ENCODE measurements around the gene MYLK. TPM values are rescaled to one million over a fixed set of nuclear protein-coding genes. Genes with fewer than 3 reads are reported as not detected.

MYLK gene
- total and polyA plus RNA-seq, 3 experiments from 2014 or later: 0.09 to 0.10 TPM; not detected in 1

- Histone ChIP-seq H3K27ac (ENCODE audit: low read depth, low read length) (no peak overlapping the region), H3K4me3 (ENCODE audit: low read length) (no peak overlapping the region), H3K36me3 (ENCODE audit: insufficient read depth, low read length) (no peaks in the 10 kb centered on the region), H3K27me3 (ENCODE audit: insufficient read depth, low read length, poor library complexity, severe bottlenecking) (no peaks in the 10 kb centered on the region), H3K4me1 (ENCODE audit: insufficient read depth, low read length) (no peaks in the 10 kb centered on the region), H3K9me3 (ENCODE audit: low read length) (no peaks in the 10 kb centered on the region)
- no peak for DNase-seq
- peaks cover 11 to 25% of the 10 kb centered on the region in 2 donors for H3K27me3 Mint-ChIP-seq
- ChIA-PET POLR2A (no interaction called here), CTCF (no interaction called here)
- no peaks in the 10 kb centered on the region for H3K4me1 Mint-ChIP-seq
- no peaks in the 10 kb centered on the region for H3K36me3 Mint-ChIP-seq
- H3K27ac Mint-ChIP-seq: no peak overlapping the region
- no peak overlapping the region for H3K4me3 Mint-ChIP-seq
- H3K9me3 Mint-ChIP-seq: peaks cover 0 to 3% (median 0%) of the 10 kb centered on the region in 5 donors
Observed at GRCh38 chr3:123834631-123835030, 49.5 kb downstream of the MYLK start.

DNA sequence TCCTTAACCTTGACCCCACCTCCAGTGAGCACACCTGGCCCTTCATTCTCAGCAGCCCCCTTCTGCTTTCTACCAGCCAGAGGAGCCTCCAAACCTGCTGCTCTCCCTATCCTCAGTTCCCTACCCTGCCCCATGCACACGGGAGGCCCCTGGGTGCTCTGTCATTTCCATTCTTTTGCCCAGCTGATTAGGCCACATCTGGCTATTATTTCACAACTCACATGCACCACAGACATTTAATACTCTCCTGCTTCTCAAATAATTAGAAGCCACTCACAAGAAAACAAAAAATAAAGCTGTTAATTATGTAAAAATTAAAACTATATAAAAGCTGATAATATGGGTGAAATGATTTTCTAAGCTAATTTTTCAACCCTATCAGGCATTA lies 50.7 kb downstream of the MYLK start:
- H3K9me3 ChIP-seq (ENCODE audit: low read length): no peaks in the 10 kb centered on the region
- H3K36me3 ChIP-seq (ENCODE audit: insufficient read depth, low read length): no peaks in the 10 kb centered on the region
- no peak overlapping the region for H3K4me3 ChIP-seq (ENCODE audit: low read length)
- H3K4me1 Mint-ChIP-seq: no peaks in the 10 kb centered on the region
- H3K9me3 Mint-ChIP-seq: peaks cover under 1 to 9% (median 5%) of the 10 kb centered on the region in 5 donors
- no peaks in the 10 kb centered on the region for H3K36me3 Mint-ChIP-seq
- ChIA-PET CTCF (no interaction called here), POLR2A (no interaction called here)
- no peak overlapping the region for H3K4me3 Mint-ChIP-seq
- peaks cover 14 to 25% of the 10 kb centered on the region in 2 donors for H3K27me3 Mint-ChIP-seq
- no peaks in the 10 kb centered on the region for H3K4me1 ChIP-seq (ENCODE audit: insufficient read depth, low read length)
- H3K27ac Mint-ChIP-seq: no peak overlapping the region
- no peak for DNase-seq
- H3K27me3 ChIP-seq (ENCODE audit: insufficient read depth, low read length, poor library complexity, severe bottlenecking): no peaks in the 10 kb centered on the region
- no peak overlapping the region for H3K27ac ChIP-seq (ENCODE audit: low read depth, low read length)

DNA sequence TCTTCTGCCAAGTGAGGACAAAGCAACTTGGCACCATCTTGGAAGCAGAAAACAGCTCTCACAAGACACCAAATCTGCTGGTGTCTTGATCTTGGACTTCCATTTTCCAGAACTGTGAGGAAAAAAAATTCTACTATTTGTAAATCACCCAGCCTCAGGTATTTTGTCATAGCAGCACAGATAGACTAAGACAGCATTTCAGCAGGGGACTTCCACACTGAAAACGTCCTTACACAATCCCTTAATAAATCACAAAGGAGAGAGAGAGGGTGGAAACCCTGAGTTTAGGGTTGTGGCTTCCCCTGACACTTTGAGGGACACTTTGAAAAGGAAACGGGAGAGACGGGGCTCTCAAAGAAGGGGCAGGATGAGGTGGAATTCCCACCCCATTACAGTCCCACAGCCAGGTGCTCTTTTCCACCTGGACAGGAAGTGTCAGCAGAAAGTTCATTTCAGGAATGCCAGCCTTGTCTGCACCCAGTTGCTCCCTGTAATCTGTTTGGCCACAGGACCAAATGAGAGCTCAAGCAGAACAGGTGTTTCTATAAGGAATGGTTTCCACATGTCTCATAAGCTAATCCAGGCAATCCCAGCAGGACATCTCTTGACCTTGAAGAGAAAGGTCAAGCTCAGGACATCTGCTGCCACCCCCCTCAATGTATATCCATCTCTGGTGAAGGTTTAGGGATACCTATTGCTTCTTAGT lies 51.3 kb downstream of the MYLK start:
- Histone ChIP-seq H3K27me3 (ENCODE audit: insufficient read depth, low read length, poor library complexity, severe bottlenecking) (no peaks in the 10 kb centered on the region), H3K36me3 (ENCODE audit: insufficient read depth, low read length) (no peaks in the 10 kb centered on the region), H3K27ac (ENCODE audit: low read depth, low read length) (no peak overlapping the region), H3K4me1 (ENCODE audit: insufficient read depth, low read length) (no peaks in the 10 kb centered on the region), H3K4me3 (ENCODE audit: low read length) (no peak overlapping the region), H3K9me3 (ENCODE audit: low read length) (no peaks in the 10 kb centered on the region)
- ChIA-PET CTCF (no interaction called here), POLR2A (no interaction called here)
- DNase-seq: no peak
- H3K9me3 Mint-ChIP-seq: peaks cover 6 to 14% (median 11%) of the 10 kb centered on the region in 5 donors
- H3K36me3 Mint-ChIP-seq: no peaks in the 10 kb centered on the region
- H3K4me3 Mint-ChIP-seq: no peak overlapping the region
- H3K27ac Mint-ChIP-seq: no peak overlapping the region
- peaks cover 14 to 25% of the 10 kb centered on the region in 2 donors for H3K27me3 Mint-ChIP-seq
- H3K4me1 Mint-ChIP-seq: no peaks in the 10 kb centered on the region

DNA sequence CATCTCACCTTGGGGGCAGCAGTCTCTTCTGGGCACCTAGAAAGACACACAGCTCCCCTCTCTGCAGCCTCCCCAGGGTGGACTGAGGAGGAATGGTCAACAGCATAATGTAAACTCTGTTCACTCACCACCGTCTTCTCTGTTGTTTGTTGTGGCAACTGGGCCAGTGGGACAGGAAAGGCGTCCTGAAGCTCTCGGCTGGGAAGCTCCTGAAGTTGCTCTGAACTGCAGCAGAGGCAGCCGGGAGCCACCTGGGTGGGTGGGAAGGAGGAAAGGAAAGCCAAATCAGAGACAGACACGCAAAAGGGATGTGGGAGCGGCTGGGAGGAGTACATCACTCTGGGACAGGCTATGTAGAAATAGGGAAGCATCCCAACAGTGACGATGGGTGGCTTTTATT lies 52.7 kb downstream of the MYLK start:
- H3K27ac Mint-ChIP-seq: no peak overlapping the region
- peaks cover 0 to 8% (median 0%) of the 10 kb centered on the region in 3 donors for H3K36me3 Mint-ChIP-seq
- no peaks in the 10 kb centered on the region for H3K36me3 ChIP-seq (ENCODE audit: insufficient read depth, low read length)
- peaks cover 12 to 20% of the 10 kb centered on the region in 2 donors for H3K27me3 Mint-ChIP-seq
- peaks cover 13 to 25% (median 25%) of the 10 kb centered on the region in 5 donors for H3K9me3 Mint-ChIP-seq
- H3K4me1 ChIP-seq (ENCODE audit: insufficient read depth, low read length): no peaks in the 10 kb centered on the region
- no peaks in the 10 kb centered on the region for H3K4me1 Mint-ChIP-seq
- no peak overlapping the region for H3K4me3 Mint-ChIP-seq
- DNase-seq: no peak
- POLR2A ChIA-PET: no interaction called here
- no peaks in the 10 kb centered on the region for H3K27me3 ChIP-seq (ENCODE audit: insufficient read depth, low read length, poor library complexity, severe bottlenecking)
- H3K4me3 ChIP-seq (ENCODE audit: low read length): no peak overlapping the region
- no peak overlapping the region for H3K27ac ChIP-seq (ENCODE audit: low read depth, low read length)
- H3K9me3 ChIP-seq (ENCODE audit: low read length): no peaks in the 10 kb centered on the region
- CTCF ChIA-PET: no interaction called here

GRCh38 chr3:123821920-123822319 lies 62.2 kb downstream of the MYLK start:
- Mint-ChIP-seq H3K36me3 (peaks cover 0 to 4% (median 0%) of the 10 kb centered on the region in 3 donors), H3K27me3 (peaks cover 16 to 17% of the 10 kb centered on the region in 2 donors), H3K4me1 (no peaks in the 10 kb centered on the region), H3K9me3 (peaks cover 2 to 14% (median 7%) of the 10 kb centered on the region in 5 donors), H3K27ac (no peak overlapping the region), H3K4me3 (no peak overlapping the region)
- Histone ChIP-seq H3K9me3 (ENCODE audit: low read length) (no peaks in the 10 kb centered on the region), H3K4me1 (ENCODE audit: insufficient read depth, low read length) (no peaks in the 10 kb centered on the region), H3K27ac (ENCODE audit: low read depth, low read length) (no peak overlapping the region), H3K4me3 (ENCODE audit: low read length) (no peak overlapping the region), H3K36me3 (ENCODE audit: insufficient read depth, low read length) (no peaks in the 10 kb centered on the region), H3K27me3 (ENCODE audit: insufficient read depth, low read length, poor library complexity, severe bottlenecking) (no peaks in the 10 kb centered on the region)
- ChIA-PET POLR2A (no interaction called here), CTCF (no interaction called here)
- no peak for DNase-seq

GRCh38 chr3:123819949-123820348 lies 64.2 kb downstream of the MYLK start:
- Mint-ChIP-seq H3K4me1 (no peaks in the 10 kb centered on the region), H3K9me3 (peaks cover 0 to 4% (median 0%) of the 10 kb centered on the region in 5 donors), H3K4me3 (no peak overlapping the region), H3K36me3 (no peaks in the 10 kb centered on the region), H3K27ac (no peak overlapping the region), H3K27me3 (peaks cover 10 to 17% of the 10 kb centered on the region in 2 donors)
- Histone ChIP-seq H3K36me3 (ENCODE audit: insufficient read depth, low read length) (no peaks in the 10 kb centered on the region), H3K27me3 (ENCODE audit: insufficient read depth, low read length, poor library complexity, severe bottlenecking) (no peaks in the 10 kb centered on the region), H3K4me3 (ENCODE audit: low read length) (no peak overlapping the region), H3K9me3 (ENCODE audit: low read length) (no peaks in the 10 kb centered on the region), H3K27ac (ENCODE audit: low read depth, low read length) (no peak overlapping the region), H3K4me1 (ENCODE audit: insufficient read depth, low read length) (no peaks in the 10 kb centered on the region)
- DNase-seq: no peak
- POLR2A ChIA-PET: no interaction called here
- CTCF ChIA-PET: no interaction called here

DNA sequence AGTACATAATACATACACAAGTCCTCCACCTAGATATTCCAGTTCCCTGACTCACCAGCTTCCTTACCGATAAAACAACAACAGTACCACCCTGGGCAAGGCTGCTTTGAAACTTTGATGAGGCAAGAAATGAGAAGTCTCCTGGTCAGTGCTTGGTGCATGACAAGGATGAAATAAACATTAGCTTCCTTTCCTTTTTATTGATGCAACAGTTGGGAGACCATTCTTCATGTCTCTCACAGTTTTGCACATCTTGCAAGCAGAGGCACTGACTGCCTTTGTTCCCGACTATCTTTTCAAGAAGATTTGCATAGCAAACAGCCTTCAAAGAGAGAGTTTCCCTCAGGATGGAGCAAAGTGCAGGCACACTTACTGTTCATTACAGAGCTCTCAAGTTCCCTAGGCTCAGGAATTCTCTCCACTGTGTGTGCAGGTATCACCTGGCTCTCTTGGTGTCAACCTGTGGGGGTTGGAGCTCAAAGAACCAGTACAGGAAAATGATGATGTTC lies 65.2 kb downstream of the MYLK start:
- Histone ChIP-seq H3K36me3 (ENCODE audit: insufficient read depth, low read length) (no peaks in the 10 kb centered on the region), H3K4me3 (ENCODE audit: low read length) (no peak overlapping the region), H3K4me1 (ENCODE audit: insufficient read depth, low read length) (no peaks in the 10 kb centered on the region), H3K27ac (ENCODE audit: low read depth, low read length) (no peak overlapping the region), H3K9me3 (ENCODE audit: low read length) (no peaks in the 10 kb centered on the region), H3K27me3 (ENCODE audit: insufficient read depth, low read length, poor library complexity, severe bottlenecking) (no peaks in the 10 kb centered on the region)
- Mint-ChIP-seq H3K36me3 (no peaks in the 10 kb centered on the region), H3K4me1 (no peaks in the 10 kb centered on the region), H3K27me3 (peaks cover 10 to 13% of the 10 kb centered on the region in 2 donors), H3K4me3 (no peak overlapping the region), H3K27ac (no peak overlapping the region), H3K9me3 (peaks cover 0 to 4% (median 0%) of the 10 kb centered on the region in 5 donors)
- ChIA-PET POLR2A (no interaction called here), CTCF (no interaction called here)
- DNase-seq: no peak

DNA sequence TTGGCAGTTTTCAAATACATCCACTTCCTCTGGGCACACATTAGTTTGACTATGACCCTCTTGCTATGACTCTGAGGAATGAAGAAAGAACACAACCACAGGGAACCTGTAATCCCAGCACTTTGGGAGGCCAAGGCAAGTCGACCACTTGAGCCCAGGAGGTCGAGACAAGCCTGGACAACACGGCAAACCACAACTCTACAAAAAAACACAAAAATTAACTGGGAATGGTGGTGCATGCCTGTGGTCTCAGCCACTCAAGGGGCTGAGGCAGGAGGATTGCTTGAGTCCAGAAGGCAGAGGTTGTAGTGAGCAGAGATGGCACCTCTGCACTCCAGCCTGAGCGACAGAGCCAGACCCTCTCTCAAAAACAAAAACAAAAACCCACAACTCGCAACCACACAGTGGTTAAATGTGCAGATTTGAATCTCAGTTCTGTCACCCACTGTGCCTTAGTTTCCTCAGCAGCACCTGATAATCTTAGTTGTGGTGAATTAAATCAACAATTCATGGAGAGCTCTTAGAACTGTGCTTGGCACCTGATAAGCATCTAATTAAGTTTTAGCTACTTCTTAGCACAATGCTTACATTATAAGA lies 65.7 kb downstream of the MYLK start:
- Histone ChIP-seq H3K4me3 (ENCODE audit: low read length) (no peak overlapping the region), H3K27me3 (ENCODE audit: insufficient read depth, low read length, poor library complexity, severe bottlenecking) (no peaks in the 10 kb centered on the region), H3K27ac (ENCODE audit: low read depth, low read length) (no peak overlapping the region), H3K4me1 (ENCODE audit: insufficient read depth, low read length) (no peaks in the 10 kb centered on the region), H3K36me3 (ENCODE audit: insufficient read depth, low read length) (no peaks in the 10 kb centered on the region), H3K9me3 (ENCODE audit: low read length) (no peaks in the 10 kb centered on the region)
- no peak for DNase-seq
- Mint-ChIP-seq H3K27ac (no peak overlapping the region), H3K36me3 (no peaks in the 10 kb centered on the region), H3K4me1 (no peaks in the 10 kb centered on the region), H3K4me3 (no peak overlapping the region), H3K27me3 (peaks cover 9 to 15% of the 10 kb centered on the region in 2 donors), H3K9me3 (peaks cover 0 to 4% (median 0%) of the 10 kb centered on the region in 5 donors)
- ChIA-PET POLR2A (no interaction called here), CTCF (no interaction called here)
